Measurements from ENCODE around the gene CDH13.

DNA sequence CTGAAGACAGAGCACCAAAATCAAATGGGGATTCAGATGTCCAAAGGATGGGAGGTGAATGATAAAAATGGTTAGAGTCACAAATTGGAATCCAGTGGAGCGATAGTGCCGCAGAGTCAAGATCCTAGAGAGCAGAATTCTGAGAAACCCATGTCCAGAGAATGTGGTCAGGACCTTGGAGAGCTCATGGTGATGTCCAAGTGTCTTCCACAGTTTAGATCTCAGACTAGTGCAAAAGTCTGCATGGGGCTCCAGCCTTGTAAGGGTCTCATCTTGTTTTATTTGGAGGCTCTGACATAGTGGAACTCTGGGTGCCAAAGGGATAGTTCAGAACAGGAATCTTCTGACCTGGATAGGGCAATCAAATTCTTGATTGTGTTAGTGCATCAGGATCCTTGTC is 935.1 kb downstream of the CDH13 start:
- TF ChIP-seq POLR2AphosphoS5 (IDR thresholded peaks at IDR 0.05; ENCODE audit: low read depth) (no peak), CTCF (conservative IDR thresholded peaks at IDR 0.05; ENCODE audit: low read depth in 2 of 2) (no peak), EZH2 (IDR thresholded peaks at IDR 0.05; ENCODE audit: low read depth, unreplicated experiment) (no peak), EZH2phosphoT487 (IDR thresholded peaks at IDR 0.05; ENCODE audit: unreplicated experiment) (no peak), ZNF114 (CRISPR knock-in tag; IDR thresholded peaks at IDR 0.05) (no peak), JUNB (IDR thresholded peaks at IDR 0.05; ENCODE audit: unreplicated experiment) (no peak)
- TF ChIP-seq, protein P1, sequence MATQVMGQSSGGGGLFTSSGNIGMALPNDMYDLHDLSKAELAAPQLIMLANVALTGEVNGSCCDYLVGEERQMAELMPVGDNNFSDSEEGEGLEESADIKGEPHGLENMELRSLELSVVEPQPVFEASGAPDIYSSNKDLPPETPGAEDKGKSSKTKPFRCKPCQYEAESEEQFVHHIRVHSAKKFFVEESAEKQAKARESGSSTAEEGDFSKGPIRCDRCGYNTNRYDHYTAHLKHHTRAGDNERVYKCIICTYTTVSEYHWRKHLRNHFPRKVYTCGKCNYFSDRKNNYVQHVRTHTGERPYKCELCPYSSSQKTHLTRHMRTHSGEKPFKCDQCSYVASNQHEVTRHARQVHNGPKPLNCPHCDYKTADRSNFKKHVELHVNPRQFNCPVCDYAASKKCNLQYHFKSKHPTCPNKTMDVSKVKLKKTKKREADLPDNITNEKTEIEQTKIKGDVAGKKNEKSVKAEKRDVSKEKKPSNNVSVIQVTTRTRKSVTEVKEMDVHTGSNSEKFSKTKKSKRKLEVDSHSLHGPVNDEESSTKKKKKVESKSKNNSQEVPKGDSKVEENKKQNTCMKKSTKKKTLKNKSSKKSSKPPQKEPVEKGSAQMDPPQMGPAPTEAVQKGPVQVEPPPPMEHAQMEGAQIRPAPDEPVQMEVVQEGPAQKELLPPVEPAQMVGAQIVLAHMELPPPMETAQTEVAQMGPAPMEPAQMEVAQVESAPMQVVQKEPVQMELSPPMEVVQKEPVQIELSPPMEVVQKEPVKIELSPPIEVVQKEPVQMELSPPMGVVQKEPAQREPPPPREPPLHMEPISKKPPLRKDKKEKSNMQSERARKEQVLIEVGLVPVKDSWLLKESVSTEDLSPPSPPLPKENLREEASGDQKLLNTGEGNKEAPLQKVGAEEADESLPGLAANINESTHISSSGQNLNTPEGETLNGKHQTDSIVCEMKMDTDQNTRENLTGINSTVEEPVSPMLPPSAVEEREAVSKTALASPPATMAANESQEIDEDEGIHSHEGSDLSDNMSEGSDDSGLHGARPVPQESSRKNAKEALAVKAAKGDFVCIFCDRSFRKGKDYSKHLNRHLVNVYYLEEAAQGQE (IDR thresholded peaks at IDR 0.05; ENCODE audit: unreplicated experiment) = peak; percentile 77

All from GM23338 (cell line).